H1 (cell line): ENCODE data around the gene FBP1. TPM values are rescaled to one million over a fixed set of nuclear protein-coding genes. Genes with fewer than 3 reads are reported as not detected.

Source experiments
- CTCF ChIA-PET: fragments of 300-600 bp; sonication (Branson Sonifier 250); formaldehyde crosslinking; loops from one replicate; lab custom pipeline; 2021; ENCODE audit not compliant: partially characterized antibody; lab: Charles Lee
- POLR2A ChIA-PET: fragments of 300-600 bp; sonication (Branson Sonifier 250); formaldehyde crosslinking; loops from one replicate; lab custom pipeline; 2021; ENCODE audit warnings: inconsistent platforms; ENCODE audit not compliant: partially characterized antibody; lab: Charles Lee
- DNase-seq, 2 experiments: peaks; one replicate each; pipeline versions ENCODE4 v3.0.0 to v3.0.0-alpha.2; 2010 to 2022; ENCODE audit warnings: low spot score in 2 of 2, low read depth in 1 of 2, mixed read lengths in 1 of 2
- FAIRE-seq: peaks from 2 replicates; lab custom pipeline; 2011; peaks lifted over from hg19 to GRCh38; lab: Jason Lieb, UNC
- H2AFZ ChIP-seq: 2 replicates; pipeline ENCODE4 v1.8.1; 2012; ENCODE audit warnings: low read length, inconsistent platforms
- H2AK5ac ChIP-seq: 2 replicates; pipeline ENCODE4 v1.6.1; 2013; ENCODE audit warnings: low read depth, low read length
- H2BK120ac ChIP-seq: replicated peaks from 2 replicates; pipeline ENCODE3; 2013; ENCODE audit warnings: low read depth, low read length, inconsistent platforms
- H2BK12ac ChIP-seq: 2 replicates; pipeline ENCODE4 v1.6.1; 2013; ENCODE audit warnings: low read depth, low read length
- H2BK15ac ChIP-seq: 2 replicates; pipeline ENCODE4 v1.6.1; 2013; ENCODE audit warnings: low read length
- H2BK20ac ChIP-seq: 2 replicates; pipeline ENCODE4 v1.6.1; 2013; ENCODE audit warnings: low read length
- H2BK5ac ChIP-seq: 2 replicates; pipeline ENCODE4 v1.6.1; 2013; ENCODE audit warnings: low read depth, low read length
- H3K14ac ChIP-seq: 2 replicates; pipeline ENCODE4 v1.6.1; 2013; ENCODE audit warnings: inconsistent platforms; ENCODE audit not compliant: insufficient read length
- H3K18ac ChIP-seq: 2 replicates; pipeline ENCODE4 v1.6.1; 2013; ENCODE audit warnings: low read length; ENCODE audit errors: extremely low read depth
- H3K23ac ChIP-seq: 2 replicates; pipeline ENCODE4 v1.6.1; 2013; ENCODE audit warnings: inconsistent platforms; ENCODE audit not compliant: insufficient read length
- H3K23me2 ChIP-seq: 2 replicates; pipeline ENCODE4 v1.6.1; 2013; ENCODE audit warnings: low read depth, low read length
- H3K27ac ChIP-seq: 2 replicates; pipeline ENCODE4 v1.6.1; 2011; ENCODE audit warnings: low read depth, low read length, inconsistent platforms
- H3K27me3 ChIP-seq, 4 experiments: replicated peaks in 1 of 4; 1 replicate in 1 of 4; 2 replicates in 3 of 4; pipeline versions ENCODE4 v1.6.1 to v1.8.1; 2011 to 2013; ENCODE audit warnings: low read length in 3 of 4, mild to moderate bottlenecking in 3 of 4, inconsistent platforms in 2 of 4, mixed read lengths in 2 of 4, moderate library complexity in 1 of 4; ENCODE audit not compliant: control insufficient read depth in 3 of 4, insufficient read depth in 3 of 4; ENCODE audit errors: extremely low read depth in 1 of 4
- H3K36me3 ChIP-seq, 4 experiments: 2 replicates each; pipeline versions ENCODE4 v1.6.1 to v1.8.1; 2011 to 2013; ENCODE audit warnings: mild to moderate bottlenecking in 4 of 4, low read length in 3 of 4, moderate library complexity in 2 of 4, control low read depth in 1 of 4, inconsistent platforms in 1 of 4; ENCODE audit not compliant: insufficient read depth in 4 of 4, control insufficient read depth in 2 of 4
- H3K4ac ChIP-seq: replicated peaks from 2 replicates; pipeline ENCODE3; 2013; ENCODE audit warnings: low read length, low read depth, mixed read lengths, inconsistent platforms; ENCODE audit not compliant: insufficient read length
- H3K4me1 ChIP-seq, 4 experiments: replicated peaks in 1 of 4; 1 replicate in 1 of 4; 2 replicates in 3 of 4; pipeline versions ENCODE4 v1.6.1 to v1.8.1; 2011 to 2013; ENCODE audit warnings: low read length in 3 of 4, inconsistent platforms in 2 of 4, mixed read lengths in 1 of 4; ENCODE audit not compliant: insufficient read depth in 4 of 4, control insufficient read depth in 3 of 4
- H3K4me2 ChIP-seq, 2 experiments: 2 replicates each; pipeline versions ENCODE4 v1.6.1 to v1.8.1; 2011 to 2013; ENCODE audit warnings: low read depth in 2 of 2, low read length in 2 of 2, control low read depth in 1 of 2, inconsistent platforms in 1 of 2, mild to moderate bottlenecking in 1 of 2; ENCODE audit not compliant: insufficient read depth in 1 of 2
- H3K4me3 ChIP-seq, 4 experiments: fragments of 200-600, 300-600 bp in 1 of 4; sonication (generic), shearing (Covaris generic), sonication (Bioruptor Twin) in 1 of 4; 2 replicates each; pipeline versions ENCODE4 v1.5.1 to v1.8.1; 2011 to 2016; ENCODE audit warnings: low read length in 4 of 4, low read depth in 3 of 4, control low read depth in 2 of 4, inconsistent platforms in 2 of 4, mild to moderate bottlenecking in 2 of 4, mixed read lengths in 1 of 4, moderate library complexity in 1 of 4; ENCODE audit not compliant: insufficient read depth in 2 of 4; ENCODE audit errors: extremely low read depth in 1 of 4
- H3K56ac ChIP-seq: replicated peaks from 2 replicates; pipeline ENCODE3; 2013; ENCODE audit warnings: low read depth, mild to moderate bottlenecking, mixed read lengths, low read length, inconsistent platforms; ENCODE audit not compliant: insufficient read length
- H3K79me1 ChIP-seq: 2 replicates; pipeline ENCODE4 v1.6.1; 2013; ENCODE audit warnings: low read depth, low read length, control low read depth
- H3K79me2 ChIP-seq, 2 experiments: 2 replicates each; pipeline versions ENCODE4 v1.6.1 to v1.8.1; 2012 to 2013; ENCODE audit warnings: low read length in 2 of 2, mild to moderate bottlenecking in 2 of 2, inconsistent platforms in 1 of 2; ENCODE audit not compliant: insufficient read depth in 2 of 2, control insufficient read depth in 1 of 2
- H3K9ac ChIP-seq, 4 experiments: replicated peaks in 1 of 4; 1 replicate in 1 of 4; 2 replicates in 3 of 4; pipeline versions ENCODE4 v1.6.1 to v1.8.1; 2011 to 2013; ENCODE audit warnings: low read depth in 3 of 4, low read length in 3 of 4, control low read depth in 2 of 4, mild to moderate bottlenecking in 2 of 4, moderate library complexity in 2 of 4, inconsistent platforms in 1 of 4; ENCODE audit errors: extremely low read depth in 1 of 4
- H3K9me3 ChIP-seq, 2 experiments: 2 replicates each; pipeline versions ENCODE4 v1.6.1 to v1.8.1; 2012 to 2013; ENCODE audit warnings: mild to moderate bottlenecking in 2 of 2, moderate library complexity in 2 of 2, control low read depth in 1 of 2, inconsistent platforms in 1 of 2, low read depth in 1 of 2, low read length in 1 of 2, mixed read lengths in 1 of 2; ENCODE audit not compliant: insufficient read depth in 2 of 2
- H4K20me1 ChIP-seq, 2 experiments: replicated peaks in 1 of 2; 2 replicates each; pipeline versions ENCODE3 to v1.8.1; 2011 to 2013; ENCODE audit warnings: inconsistent platforms in 2 of 2, low read length in 2 of 2, mild to moderate bottlenecking in 1 of 2; ENCODE audit not compliant: insufficient read depth in 2 of 2, control insufficient read depth in 1 of 2
- H4K5ac ChIP-seq: 2 replicates; pipeline ENCODE4 v1.6.1; 2013; ENCODE audit warnings: low read length, low read depth, mixed read lengths, inconsistent platforms; ENCODE audit not compliant: insufficient read length
- H4K8ac ChIP-seq: 2 replicates; pipeline ENCODE4 v1.8.0; 2013; ENCODE audit warnings: mild to moderate bottlenecking, moderate library complexity, low read length, inconsistent platforms; ENCODE audit not compliant: insufficient read depth; ENCODE audit errors: extremely low read depth
- H4K91ac ChIP-seq: replicated peaks from 2 replicates; pipeline ENCODE3; 2013; ENCODE audit warnings: low read length, mixed read lengths, inconsistent platforms; ENCODE audit not compliant: insufficient read length
- YY1 ChIP-seq: IDR thresholded peaks from 2 replicates; pipeline ENCODE4 v1.6.1; 2011; ENCODE audit warnings: low read depth, mild to moderate bottlenecking, low read length
- WGBS, 2 experiments: shearing (Covaris generic) in 1 of 2; methylation state at CpG; one replicate each; pipeline versions ENCODE4 v1.1.6 to v1.1.7; 2013 to 2015; ENCODE audit warnings: low lambda C conversion rate in 2 of 2, mixed read lengths in 2 of 2, inconsistent platforms in 1 of 2, low coverage in 1 of 2, missing lambda C conversion rate in 1 of 2; ENCODE audit not compliant: insufficient replicate concordance in 2 of 2, insufficient coverage in 1 of 2, insufficient read length in 1 of 2; ENCODE audit errors: extremely low coverage in 1 of 2, missing lambda C conversion rate in 1 of 2; 5-methylcytosine and 5-hydroxymethylcytosine counted together
- polyA plus RNA-seq, 7 experiments: library from polyadenylated mRNA; depleted of rRNA in 3 of 7; stranded (reverse) in 5 of 7; unstranded in 2 of 7; fragments of >200 nt in 5 of 7; fragments of 200-250 nt in 2 of 7; gene quantifications; 1 replicate in 5 of 7; 2 replicates in 1 of 7; 4 replicates in 1 of 7; pipeline versions ENCODE4 v1.2.1 to v1.2.3, GENCODE V29; 2011 to 2013; ENCODE audit warnings: missing spikeins in 2 of 7, mixed read lengths in 2 of 7
- total RNA-seq: library from RNA; stranded (reverse); fragmentation: NEBNext Ultra II Directional; extraction: Animal tissue kit (Norgen Biotek cat#: 25700); gene quantifications from 2 replicates; pipeline ENCODE4 v1.2.1, GENCODE V29; 2021

The FBP1 gene
- total and polyA plus RNA-seq, 2 of the 8 experiments (the other 6 are each of a cell fraction or from before 2014, with no cell fraction given): 1.0 to 4.1 TPM

GRCh38 chr9:94557376-94557775 is 81.9 kb downstream of the FBP1 start:
- no peaks in the 10 kb centered on the region for H4K20me1 ChIP-seq
- H2BK12ac ChIP-seq: no peak overlapping the region
- H3K9ac ChIP-seq: no peak overlapping the region
- no peak overlapping the region for H4K8ac ChIP-seq
- no peak overlapping the region for H3K4me3 ChIP-seq
- H3K23ac ChIP-seq: no peak overlapping the region
- no peaks in the 10 kb centered on the region for H3K79me1 ChIP-seq
- no peaks in the 10 kb centered on the region for H3K9me3 ChIP-seq
- H3K56ac ChIP-seq: no peak overlapping the region
- H4K5ac ChIP-seq: no peak overlapping the region
- no peak overlapping the region for H2BK15ac ChIP-seq
- no peak for DNase-seq
- ChIA-PET POLR2A (no interaction called here), CTCF (no interaction called here)
- no peak overlapping the region for H2AK5ac ChIP-seq
- no peak overlapping the region for H2BK120ac ChIP-seq
- no peak overlapping the region for H2AFZ ChIP-seq
- H3K27me3 ChIP-seq: no peaks in the 10 kb centered on the region; a peak in 1 of 7 replicates
- H3K23me2 ChIP-seq: peaks cover 3% of the 10 kb centered on the region; the same call in 1 of the 2 replicates
- FAIRE-seq: no peak
- no peak overlapping the region for H2BK20ac ChIP-seq
- H3K79me2 ChIP-seq: peaks cover 0 to 22% of the 10 kb centered on the region in 2 experiments; a peak in 2 of 4 replicates
- H3K4me1 ChIP-seq: peaks cover 0 to 7% (median 2%) of the 10 kb centered on the region in 4 experiments; a peak in 3 of 7 replicates
- no peak overlapping the region; a peak in 1 of 4 replicates for H3K4me2 ChIP-seq
- H3K27ac ChIP-seq: no peak overlapping the region
- no peak overlapping the region for H3K14ac ChIP-seq
- H3K4ac ChIP-seq: no peak overlapping the region
- H3K18ac ChIP-seq: no peak overlapping the region
- no peak overlapping the region for H2BK5ac ChIP-seq
- no peak overlapping the region for H4K91ac ChIP-seq
- TF ChIP-seq YY1: no peak
- WGBS, 2 experiments: 85% methylated on average over 4 of the region's 4 CpGs; no CpG with 5 or more reads in 1 of the 2 experiments
- H3K36me3 ChIP-seq: peaks cover 2 to 8% (median 4%) of the 10 kb centered on the region in 4 experiments; a peak in 4 of 8 replicates
